Fibroblast of skin of scalp (primary cell): ENCODE data around the gene RAB7A. TPM values are rescaled to one million over a fixed set of nuclear protein-coding genes. Genes with fewer than 3 reads are reported as not detected.

Source experiments
- DNase-seq: peaks from one replicate; pipeline ENCODE4 v3.0.0-alpha.2; 2013
- polyA plus RNA-seq, 2 experiments: library from polyadenylated mRNA; unstranded; fragments of 120-200 nt; gene quantifications; one replicate each; pipeline ENCODE4 v1.2.1, GENCODE V29; 2013; ENCODE audit not compliant: insufficient read length in 2 of 2

The RAB7A gene
- 206 TPM for polyA plus RNA-seq (2013, experiment 1 of 2; ENCODE audit: insufficient read length)
- 242 TPM for polyA plus RNA-seq (2013, experiment 2 of 2; ENCODE audit: insufficient read length)

DNA sequence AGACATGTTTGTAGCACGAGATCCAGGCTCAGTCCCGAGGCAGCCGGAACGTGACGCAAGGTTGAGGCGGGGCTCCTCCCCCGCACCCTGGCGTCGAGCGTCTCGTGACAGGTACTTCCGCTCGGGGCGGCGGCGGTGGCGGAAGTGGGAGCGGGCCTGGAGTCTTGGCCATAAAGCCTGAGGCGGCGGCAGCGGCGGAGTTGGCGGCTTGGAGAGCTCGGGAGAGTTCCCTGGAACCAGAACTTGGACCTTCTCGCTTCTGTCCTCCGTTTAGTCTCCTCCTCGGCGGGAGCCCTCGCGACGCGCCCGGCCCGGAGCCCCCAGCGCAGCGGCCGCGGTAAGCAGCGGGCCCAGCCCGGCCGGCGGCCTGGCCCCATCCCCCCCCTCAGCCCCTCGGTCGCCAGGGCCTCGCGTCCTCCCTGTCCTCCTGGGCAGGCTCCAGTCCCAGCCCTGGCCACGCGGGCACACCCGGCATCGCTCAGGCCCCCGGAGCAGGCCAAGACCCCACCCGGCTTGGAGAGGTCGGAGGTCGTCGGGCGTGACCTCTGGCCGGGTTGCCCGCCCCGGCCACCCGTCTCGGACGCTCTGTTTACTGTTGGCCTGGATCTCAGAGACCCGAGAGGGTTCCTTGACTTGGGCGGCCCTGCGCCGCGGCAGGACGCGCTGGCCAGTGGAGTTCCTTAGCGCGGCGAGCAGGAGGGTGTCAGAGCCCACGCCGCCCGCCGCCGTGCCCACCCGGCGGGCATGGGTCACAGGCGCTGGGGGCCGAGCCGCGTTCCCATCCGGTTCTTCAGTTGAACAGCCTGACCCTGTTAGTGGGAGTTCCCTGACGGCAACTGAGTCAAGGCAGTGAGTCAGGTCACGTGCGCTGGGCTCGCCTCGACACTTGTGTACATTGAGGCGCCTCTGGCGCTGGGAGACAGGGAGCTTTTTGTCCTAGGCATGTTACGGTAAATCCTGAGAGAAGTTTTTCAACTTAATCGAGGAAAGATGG, at the start of gene RAB7A:
TSS of gene RAB7A (plus strand) at position 161 of the 994 bp plus-strand sequence. CDS start 69,185 bp downstream, outside the sequence.
- peak; percentile 98 for DNase-seq

DNA sequence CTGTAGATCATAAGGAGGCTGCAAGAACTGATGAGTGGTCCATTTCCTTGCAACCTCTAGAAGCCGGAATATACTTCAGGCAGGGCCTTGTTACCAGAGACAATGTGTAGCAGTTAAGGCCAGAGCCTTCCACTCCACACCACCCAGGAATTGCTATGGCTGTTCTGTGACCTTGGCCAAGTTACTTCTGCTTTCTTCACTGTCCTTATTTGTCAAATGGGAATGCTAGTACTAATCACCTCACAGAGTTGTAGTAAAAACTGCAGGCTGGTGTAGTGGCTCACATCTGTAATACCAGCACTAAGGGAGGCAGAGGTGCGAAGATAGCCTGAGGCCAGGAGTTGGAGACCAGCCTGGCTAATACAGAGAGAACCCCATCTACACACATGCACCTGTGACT, 46.6 kb upstream of the RAB7A start:
- DNase-seq = no peak

DNA sequence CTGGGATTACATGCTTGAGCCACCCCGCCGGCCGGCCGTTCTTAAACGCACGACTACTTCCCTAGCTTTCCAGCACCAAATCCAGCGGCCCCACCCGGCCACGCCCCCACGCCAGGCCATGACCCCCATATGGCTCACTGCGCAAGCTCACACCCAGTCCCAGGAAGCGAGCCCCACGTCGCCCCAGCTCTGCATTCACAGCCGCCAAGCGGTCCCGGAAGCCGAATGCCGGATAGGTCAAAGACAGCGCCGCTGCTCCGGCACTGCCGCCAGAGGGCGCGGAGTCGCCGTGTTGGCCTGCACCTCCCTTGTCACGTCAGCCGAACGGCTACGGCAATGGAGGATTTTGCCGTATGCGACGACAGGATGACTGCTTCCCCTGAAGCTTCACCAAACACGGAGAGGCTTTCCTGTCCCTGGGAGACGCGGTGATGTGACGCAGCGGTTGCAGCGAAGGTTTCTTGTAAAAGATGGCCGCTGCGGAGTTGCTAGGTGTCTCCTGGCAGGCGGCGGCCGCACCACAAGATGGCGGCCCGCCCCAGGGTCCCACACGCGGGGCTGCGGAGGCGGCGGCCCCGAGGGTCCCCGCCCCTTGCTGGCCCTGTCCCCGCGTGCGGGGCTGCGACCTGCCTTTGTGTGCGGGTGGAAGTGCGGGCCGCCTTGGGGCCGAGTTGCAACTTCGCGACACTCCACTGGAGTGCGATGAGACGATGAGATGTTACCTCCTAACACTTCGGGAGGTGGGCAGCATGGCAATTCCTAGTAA, 45.2 kb upstream of the RAB7A start:
- DNase-seq = peak; percentile 99

DNA sequence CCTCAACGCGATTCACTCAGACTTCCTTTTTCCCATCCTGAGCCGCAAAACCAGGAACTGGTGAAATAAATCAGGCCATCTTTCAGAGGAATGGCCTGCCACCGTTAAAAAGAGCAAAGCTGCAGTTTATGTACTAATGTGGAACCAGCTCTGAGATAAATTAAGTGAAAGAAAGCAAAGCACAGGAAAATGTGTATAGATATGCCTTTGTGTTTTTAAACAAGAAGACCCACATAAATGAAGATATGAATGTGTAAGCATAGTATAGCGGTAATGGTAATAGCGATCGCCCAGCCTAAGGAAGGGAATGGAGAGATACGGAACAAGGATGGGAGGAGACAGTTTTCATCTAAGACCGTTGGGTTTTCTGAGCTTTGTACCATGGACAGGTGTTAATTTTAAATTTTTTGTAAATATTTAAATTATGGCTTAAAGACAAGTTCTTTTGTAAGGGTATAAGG, 44.6 kb upstream of the RAB7A start:
- no peak for DNase-seq

DNA sequence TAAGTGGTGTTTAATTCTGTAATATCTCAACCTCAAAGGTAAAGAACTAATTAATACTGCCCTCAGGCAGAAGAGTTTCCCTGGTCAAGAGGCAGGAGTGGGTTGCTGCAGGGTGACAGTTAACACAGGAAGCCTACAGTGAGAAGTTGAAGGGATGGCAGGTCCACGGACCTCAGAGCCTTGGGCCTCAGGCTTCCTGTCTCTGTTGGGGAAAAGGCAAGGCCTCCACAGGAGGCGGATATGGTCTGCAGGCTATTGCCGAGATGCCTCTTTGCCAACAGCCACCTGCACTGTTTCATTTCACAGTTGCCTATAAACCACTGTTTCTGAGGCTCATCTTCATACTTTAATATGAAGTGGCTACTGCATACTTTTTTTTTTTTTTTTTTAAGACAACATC, 42.0 kb upstream of the RAB7A start:
- no peak for DNase-seq

DNA sequence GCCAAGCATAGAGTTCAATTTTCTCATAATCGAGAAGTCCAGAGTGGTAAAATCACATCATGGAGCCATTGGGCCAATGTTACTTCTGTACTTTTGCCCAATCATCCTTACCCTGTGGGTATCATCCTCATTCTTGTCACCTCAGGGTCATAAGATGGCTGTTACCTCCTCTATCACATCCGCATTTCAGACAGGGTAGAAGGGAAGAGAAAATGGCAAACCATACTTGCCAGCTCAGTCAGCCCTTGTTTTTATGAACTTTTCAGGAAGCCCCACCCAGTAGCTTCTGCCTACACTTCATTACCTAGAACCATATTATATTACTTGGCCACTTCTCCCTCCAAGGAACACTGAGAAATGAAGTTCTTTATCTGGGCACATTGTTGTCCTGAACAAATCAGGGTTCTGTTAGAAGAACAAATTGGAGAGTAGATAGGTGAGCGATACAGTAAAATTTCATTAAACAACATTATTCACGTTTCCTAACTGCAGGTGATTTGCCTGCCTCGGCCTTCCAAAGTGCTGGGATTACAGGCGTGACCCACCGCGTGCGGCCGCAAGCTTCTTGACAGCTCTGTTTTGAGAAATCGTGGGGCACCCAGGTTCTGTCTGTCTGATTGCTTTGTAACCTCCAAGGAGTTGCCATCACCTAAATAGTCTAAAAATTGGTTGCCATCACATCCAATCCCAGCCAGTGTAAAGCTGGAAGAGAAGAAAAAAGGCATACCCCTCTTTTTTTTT, 40.8 kb upstream of the RAB7A start:
- no peak for DNase-seq

DNA sequence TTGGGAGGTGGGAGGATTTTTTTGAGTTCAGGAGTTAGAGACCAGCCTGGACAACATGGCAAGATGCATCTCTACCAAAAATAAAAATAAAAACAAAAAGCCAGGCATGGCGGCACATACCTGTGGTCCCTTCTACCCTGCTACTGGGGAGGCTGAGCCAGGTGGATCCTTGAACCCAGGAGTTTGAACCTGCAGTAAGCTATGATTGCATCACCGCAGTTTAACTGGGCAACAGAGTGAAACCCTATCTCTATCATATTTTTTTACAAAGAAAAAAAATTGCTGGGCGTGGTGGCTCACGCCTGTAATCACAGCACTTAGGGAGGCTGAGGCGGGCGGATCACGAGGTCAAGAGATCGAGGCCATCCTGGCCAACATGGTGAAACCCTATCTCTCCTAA, 39.5 kb upstream of the RAB7A start:
- no peak for DNase-seq

DNA sequence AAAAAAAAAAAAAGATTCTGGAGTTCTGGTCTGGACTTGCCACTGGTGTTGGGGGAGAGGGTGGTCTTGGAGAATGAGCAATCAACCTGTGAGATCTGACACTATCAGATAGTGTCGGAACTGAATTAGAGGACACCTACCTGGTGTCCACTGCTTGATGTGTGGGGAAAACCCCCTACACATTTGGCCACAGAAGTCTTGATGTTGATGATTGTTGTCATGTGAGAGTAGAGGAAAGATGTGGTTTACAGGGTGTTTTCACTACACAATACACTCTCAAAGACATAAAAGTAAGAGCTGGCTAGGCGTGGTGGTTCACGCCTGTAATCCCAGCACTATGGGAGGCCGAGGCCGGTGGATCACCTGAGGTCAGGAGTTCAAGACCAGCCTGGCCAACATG, 36.9 kb upstream of the RAB7A start:
- no peak for DNase-seq

DNA sequence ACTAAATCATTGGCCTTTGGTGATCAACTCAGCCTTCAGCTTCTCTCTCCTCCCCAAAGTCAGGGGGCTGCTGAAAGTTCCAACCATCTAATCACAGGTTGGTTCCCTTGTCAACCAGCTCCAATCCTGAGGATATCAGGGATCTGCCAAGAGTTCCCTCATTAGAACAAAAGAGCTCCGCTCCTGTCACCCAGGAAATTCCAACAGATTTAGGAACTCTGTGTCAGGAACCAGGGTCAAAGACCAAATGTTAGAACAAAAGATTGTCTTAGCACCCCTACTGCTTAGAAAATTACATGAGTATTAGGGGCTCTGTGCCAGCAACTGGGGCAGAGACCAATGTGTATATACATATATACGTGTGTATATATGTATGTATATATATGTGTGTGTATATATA, 32.3 kb upstream of the RAB7A start:
- no peak for DNase-seq

DNA sequence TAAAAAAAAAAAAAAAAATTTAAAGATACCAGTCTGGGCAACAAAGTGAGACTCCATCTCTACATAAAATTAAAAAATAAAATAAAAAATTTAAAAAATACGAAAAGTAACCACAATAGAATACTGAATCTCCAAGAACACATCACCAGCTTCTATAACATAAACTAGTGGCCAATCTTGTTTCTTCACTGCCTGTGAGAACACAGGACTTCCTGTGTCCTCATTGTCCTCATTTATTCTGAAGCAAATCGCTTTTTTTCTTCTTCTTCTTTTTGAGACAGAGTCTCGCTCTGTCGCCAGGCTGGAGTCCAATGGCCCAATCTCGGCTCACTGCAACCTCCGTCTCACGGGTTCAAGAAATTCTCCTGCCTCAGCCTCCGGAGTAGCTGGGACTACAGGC, 28.6 kb upstream of the RAB7A start:
- no peak for DNase-seq

DNA sequence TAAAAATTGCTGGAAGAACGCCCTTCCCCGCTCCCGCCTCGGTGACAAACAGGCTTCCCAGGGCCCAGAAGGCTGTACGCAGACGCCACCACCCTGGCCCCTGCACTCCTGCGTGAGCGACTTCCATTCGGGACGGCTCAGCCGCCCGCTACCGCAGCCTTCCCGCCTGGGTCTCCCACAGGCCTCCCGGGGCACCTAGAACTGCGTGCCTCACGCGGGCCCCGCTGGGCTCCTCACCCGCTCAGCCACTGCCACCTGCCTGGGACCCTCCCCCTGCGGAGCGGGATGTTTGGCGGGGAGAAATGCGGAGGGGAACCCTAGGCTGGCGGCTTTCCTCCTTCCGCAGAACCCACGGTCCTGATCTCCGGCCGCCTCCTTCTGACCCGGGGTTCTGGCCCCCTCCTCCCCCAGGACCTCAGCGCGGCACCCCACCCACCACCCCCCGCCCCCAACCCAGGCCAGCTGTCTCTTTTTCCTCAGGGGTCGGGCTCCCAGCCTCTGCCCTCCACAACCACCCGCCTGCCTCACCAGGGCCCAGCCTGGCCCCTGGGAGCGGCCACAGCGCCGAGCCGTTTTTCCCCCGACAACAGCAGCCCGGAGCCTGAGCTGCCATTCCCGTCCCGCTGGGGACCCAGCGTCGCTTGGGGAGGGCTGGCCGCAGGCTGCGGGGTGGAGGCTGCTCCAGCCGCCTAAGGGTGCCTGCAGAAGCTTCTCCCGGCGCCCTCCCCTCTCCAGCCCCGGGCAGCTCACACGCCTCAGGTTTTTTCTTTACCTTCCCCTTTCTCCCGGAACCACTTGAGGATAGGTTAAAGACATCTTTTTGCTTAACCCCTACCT, 27.6 kb upstream of the RAB7A start:
- DNase-seq = peak; percentile 30

DNA sequence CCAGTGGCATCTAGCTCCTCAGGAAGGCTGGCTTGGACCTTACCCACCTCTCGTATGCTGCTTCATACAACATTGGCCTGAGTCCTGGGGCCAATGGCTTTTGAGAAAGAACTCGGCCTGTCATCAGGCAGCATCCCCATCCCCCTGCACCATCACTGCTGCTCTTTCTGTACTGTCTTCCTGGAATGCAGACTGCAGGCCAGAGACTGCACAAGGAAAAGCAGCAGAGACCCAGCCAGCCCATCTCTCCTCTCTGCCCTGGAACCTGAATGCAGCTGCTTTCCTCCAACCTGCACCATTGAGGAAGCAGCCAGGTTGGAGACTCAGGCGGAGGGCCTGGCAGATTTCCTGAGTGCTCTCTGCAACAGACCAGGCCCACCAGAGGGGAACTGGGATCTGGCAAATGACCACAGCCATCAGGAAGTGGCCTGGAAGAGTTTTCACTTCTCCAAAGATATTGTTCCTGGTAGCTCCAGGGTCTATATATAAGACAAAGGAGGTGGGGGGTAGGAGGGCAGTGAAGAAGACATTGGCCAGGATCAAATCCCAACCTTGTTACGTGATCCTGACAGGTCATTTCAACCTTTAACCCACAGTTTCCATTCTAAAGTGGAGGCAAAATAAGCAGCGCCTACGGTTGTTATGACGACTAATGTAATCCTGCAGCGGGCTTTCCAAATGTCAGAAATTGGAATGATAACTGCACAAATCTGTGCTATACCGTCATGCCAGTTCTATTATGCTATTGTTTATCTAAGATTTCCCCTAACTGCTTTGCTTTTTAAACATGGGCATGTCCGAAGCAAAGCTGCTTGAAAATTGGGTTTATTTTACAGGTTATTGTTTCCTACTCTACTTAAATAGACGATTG, 24.4 kb upstream of the RAB7A start:
- DNase-seq = no peak

DNA sequence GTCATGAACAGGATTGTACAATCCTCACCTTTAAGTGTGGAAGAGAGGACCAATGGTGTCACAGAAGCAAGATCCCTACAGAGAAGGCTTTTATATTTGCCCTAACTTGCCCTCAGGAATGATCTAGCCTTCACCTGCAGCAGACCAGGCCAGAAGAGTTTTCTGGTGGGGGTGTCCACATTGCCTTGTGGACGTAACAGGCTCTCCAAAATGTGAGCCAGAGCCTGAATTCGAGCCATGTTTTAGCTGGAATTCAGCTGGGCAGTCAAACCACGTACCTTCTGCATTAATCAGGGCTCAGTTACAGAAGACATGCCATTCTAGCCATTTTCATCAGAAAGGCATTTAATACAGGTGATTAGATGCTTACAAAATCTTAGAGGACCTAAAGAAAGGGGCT, 23.6 kb upstream of the RAB7A start:
- DNase-seq = no peak

DNA sequence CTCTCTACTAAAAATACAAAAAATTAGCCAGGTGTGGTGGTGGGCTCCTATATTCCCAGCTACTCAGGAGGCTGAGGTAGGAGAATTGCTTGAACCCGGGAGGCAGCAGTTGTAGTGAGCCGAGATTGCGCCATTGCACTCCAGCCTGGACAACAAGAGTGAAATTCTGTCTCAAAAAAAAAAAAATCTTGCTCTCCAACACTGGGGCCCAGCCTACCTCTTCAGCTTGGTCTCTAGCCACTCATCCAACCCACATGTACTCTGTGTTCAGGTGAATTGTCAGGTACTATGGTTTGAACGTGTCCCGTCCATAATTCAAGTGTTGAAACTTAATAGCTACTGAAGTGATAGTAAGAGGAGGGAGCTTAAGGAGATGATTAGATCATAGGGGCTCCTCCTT, 22.4 kb upstream of the RAB7A start:
- DNase-seq = no peak

DNA sequence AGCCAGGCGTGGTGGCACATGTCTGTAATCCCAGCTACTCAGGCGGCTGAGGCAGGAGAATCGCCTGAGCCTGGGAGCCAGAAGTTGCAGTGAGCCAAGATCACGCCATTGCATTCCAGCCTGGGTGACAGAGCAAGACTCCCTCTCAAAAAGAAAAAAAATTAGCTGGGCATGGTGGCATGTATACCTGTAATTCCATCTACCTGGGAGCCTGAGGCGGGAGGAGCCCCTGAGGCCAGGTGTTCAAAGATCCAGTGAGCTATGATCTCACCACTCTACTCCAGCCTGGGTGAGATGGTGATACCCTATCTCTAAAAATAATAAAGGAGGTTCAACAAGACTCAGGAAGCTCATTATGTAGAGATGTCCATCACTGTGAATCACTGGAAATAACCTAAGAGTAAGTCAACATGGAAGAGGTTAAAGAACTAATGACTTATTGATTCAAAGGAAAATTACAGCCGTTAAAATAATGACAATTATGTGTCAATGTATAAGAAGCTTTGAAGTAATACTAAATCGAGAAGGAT, 19.8 kb upstream of the RAB7A start:
- no peak for DNase-seq

DNA sequence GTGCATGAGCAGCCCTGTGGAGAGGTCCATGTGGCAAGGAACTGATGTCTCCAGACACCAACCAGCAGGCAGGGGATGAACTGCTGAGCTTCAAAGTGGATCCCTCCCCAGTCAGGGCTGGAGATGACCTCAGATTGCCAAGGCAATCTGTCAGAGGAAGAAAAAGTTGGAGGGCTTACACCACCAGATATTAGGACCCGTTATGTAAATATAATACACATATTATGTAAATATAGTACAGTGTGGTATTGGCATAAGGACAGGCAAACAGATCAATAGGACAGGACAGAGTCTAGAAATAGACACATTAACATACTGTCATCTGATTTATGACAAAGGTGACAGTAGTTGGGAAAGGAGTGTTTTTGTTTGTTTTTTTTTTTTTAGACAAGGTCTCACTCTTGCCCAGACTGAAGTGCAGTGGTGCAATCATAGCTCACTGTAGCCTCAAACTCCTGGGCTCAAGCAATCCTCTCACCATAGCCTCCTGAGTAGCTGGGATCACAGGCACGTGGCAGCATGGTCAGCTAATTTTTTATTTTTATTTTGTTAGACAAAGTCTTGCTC, 18.0 kb upstream of the RAB7A start:
- no peak for DNase-seq

DNA sequence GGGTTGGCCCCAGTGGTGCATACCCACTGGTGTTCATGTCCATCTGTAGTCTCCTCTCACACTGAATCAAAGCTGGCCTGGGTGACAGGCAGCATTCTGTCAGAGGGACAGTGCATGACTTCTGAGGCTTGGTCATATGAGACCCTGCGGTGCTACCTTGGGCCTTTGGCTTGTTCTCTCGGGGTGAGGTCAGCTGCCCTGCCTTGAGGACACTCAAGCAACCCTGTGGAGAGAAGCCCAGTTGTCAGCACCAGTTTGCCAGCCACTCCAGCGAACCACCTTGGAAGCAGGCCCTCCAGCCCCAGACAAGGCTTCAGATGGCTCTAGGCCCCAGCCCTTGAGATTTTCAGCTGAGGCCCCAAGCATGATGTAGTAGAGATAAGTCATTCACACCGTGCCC, 16.9 kb upstream of the RAB7A start:
- DNase-seq = no peak

DNA sequence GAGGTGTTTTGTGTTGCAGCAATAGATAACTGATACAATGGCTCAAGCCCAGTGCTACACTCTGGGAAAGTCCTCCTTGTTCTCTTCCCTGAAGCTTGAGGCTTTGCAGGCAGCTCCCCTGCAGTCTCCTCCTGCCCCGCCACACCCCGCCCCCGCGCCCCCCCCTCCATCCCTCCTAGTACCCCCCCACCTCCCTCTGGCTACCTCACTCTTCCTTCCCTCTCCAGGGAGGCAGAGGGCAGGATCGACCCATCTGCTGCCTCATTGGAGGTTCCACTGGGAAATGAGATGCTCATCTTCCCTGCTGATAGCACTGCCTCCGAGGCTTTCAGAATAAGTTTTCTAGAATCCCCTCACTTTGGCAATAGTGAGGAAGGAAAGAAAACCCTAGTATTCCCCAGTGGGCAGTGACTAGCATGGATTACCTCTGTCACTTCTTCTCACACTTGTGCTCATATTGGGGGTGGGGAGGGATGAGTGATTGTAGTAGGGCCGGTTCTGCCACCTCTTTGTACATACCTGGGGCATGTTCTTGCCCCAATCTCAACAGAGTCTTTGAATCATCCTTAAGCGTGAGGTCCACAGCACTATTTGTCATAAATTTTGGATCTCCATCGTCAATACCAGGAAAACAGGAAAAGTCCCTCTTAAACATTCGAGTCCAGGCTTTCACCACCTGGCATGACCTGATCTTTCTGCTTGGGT, 16.3 kb upstream of the RAB7A start:
- no peak for DNase-seq

DNA sequence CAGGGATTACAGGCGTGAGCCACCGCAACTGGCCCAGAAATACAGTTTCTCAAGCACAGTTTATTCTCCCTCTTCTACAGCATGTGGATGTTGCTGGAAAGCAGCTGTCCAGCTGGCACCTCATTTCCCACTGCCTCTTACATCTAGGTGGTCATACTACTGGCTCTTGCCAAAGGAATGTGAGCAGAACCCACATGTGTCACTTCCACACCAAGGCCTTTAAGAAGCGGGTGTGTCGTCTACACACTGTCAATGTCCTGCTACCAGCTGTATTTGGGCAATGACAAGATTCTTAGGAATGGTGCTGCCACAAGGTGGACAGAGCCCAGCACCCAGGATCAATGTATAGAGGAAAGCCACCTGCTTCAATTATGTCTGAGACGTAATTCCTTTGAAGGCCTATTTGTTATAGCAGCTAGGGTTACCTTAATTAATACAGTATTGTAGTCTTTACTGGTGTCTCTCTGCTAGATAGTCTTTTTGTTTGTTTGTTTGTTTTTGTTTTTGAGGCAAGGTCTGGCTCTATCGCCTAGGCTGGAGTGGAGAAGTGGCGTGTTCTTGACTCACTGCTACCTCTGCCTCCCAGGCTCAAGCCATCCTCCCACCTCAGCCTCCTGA, 15.1 kb upstream of the RAB7A start:
- no peak for DNase-seq
